Endothelial cell of umbilical vein (primary cell): Measurements from ENCODE around the gene ASB6. TPM values are rescaled to one million over a fixed set of nuclear protein-coding genes. Genes with fewer than 3 reads are reported as not detected.

Source experiments
- BruUV-seq: library from RNA; stranded (reverse); fragments of 400-500 nt; replicated peaks from 2 replicates; lab custom pipeline; 2021; lab: Mats Ljungman, UMichigan
- CTCF ChIA-PET: fragments of 300-600, 350-600 bp; sonication (Branson Sonifier 250); formaldehyde crosslinking; loops from one replicate; lab custom pipeline; 2021; ENCODE audit warnings: antibody characterized with exemption, inconsistent platforms; lab: Charles Lee
- POLR2A ChIA-PET: fragments of 300-600, 350-600 bp; sonication (Branson Sonifier 250); formaldehyde crosslinking; loops from one replicate; lab custom pipeline; 2021; ENCODE audit warnings: antibody characterized with exemption, inconsistent platforms; lab: Charles Lee
- DNase-seq: peaks from one replicate; pipeline ENCODE4 v3.0.0-alpha.2; 2011; ENCODE audit warnings: low read depth, low spot score
- FAIRE-seq: peaks from 2 replicates; lab custom pipeline; 2011; peaks lifted over from hg19 to GRCh38; lab: Jason Lieb, UNC
- H2AFZ ChIP-seq: 2 replicates; pipeline ENCODE4 v1.6.0; 2012; ENCODE audit warnings: low read depth, low read length, control low read depth, inconsistent platforms
- H3K27ac ChIP-seq: 2 replicates; pipeline ENCODE4 v1.5.1; 2011; ENCODE audit warnings: low read depth, mild to moderate bottlenecking, control low read depth, low read length, moderate library complexity; ENCODE audit not compliant: insufficient read depth
- H3K27me3 ChIP-seq, 2 experiments: 2 replicates each; pipeline versions ENCODE4 v1.6.0 to v1.6.1; 2011; ENCODE audit warnings: low read length in 2 of 2, mixed read lengths in 1 of 2; ENCODE audit not compliant: control insufficient read depth in 2 of 2, insufficient read depth in 2 of 2
- H3K36me3 ChIP-seq, 2 experiments: 2 replicates in 1 of 2; 3 replicates in 1 of 2; pipeline ENCODE4 v1.5.1; 2011; ENCODE audit warnings: low read length in 2 of 2, mild to moderate bottlenecking in 1 of 2, moderate library complexity in 1 of 2; ENCODE audit not compliant: control insufficient read depth in 2 of 2, insufficient read depth in 2 of 2; ENCODE audit errors: extremely low read depth in 1 of 2
- H3K4me1 ChIP-seq: 3 replicates; pipeline ENCODE4 v1.5.1; 2011; ENCODE audit warnings: mild to moderate bottlenecking, low read length; ENCODE audit not compliant: control insufficient read depth, insufficient read depth; ENCODE audit errors: extremely low read depth
- H3K4me2 ChIP-seq: 2 replicates; pipeline ENCODE4 v1.6.1; 2011; ENCODE audit warnings: low read length, control low read depth, mixed read lengths; ENCODE audit not compliant: insufficient read depth
- H3K4me3 ChIP-seq, 3 experiments: fragments of 200-600 bp in 1 of 3; sonication (generic), shearing (Covaris generic) in 1 of 3; replicated peaks in 1 of 3; 2 replicates each; pipeline ENCODE4 v1.5.1; 2011 to 2016; ENCODE audit warnings: control low read depth in 3 of 3, low read length in 3 of 3, mild to moderate bottlenecking in 2 of 3, inconsistent platforms in 1 of 3, low read depth in 1 of 3, moderate library complexity in 1 of 3; ENCODE audit not compliant: insufficient read depth in 1 of 3
- H3K79me2 ChIP-seq: 2 replicates; pipeline ENCODE4 v1.6.0; 2012; ENCODE audit warnings: low read length, inconsistent platforms; ENCODE audit not compliant: control insufficient read depth, insufficient read depth
- H3K9ac ChIP-seq: replicated peaks from 2 replicates; pipeline ENCODE3; 2011; ENCODE audit warnings: low read length, control low read depth; ENCODE audit not compliant: insufficient read depth; ENCODE audit errors: extremely low read depth
- H3K9me1 ChIP-seq: replicated peaks from 3 replicates; pipeline ENCODE4 v1.6.0; 2011; ENCODE audit warnings: mild to moderate bottlenecking, low read length; ENCODE audit not compliant: control insufficient read depth, insufficient read depth; ENCODE audit errors: extremely low read depth
- H3K9me3 ChIP-seq: replicated peaks from 2 replicates; pipeline ENCODE4 v1.5.1; 2012; ENCODE audit warnings: low read length, inconsistent platforms; ENCODE audit not compliant: control insufficient read depth, insufficient read depth
- H4K20me1 ChIP-seq: replicated peaks from 2 replicates; pipeline ENCODE3; 2011; ENCODE audit warnings: mild to moderate bottlenecking, low read length; ENCODE audit not compliant: control insufficient read depth, insufficient read depth; ENCODE audit errors: extremely low read depth
- CTCF ChIP-seq, 2 donors: IDR thresholded peaks; 1 replicate in 1 of 2; 2 replicates in 1 of 2; pipeline ENCODE4 v1.5.1; 2011; ENCODE audit warnings: low read length in 2 of 2, mild to moderate bottlenecking in 2 of 2, moderate library complexity in 2 of 2, control low read depth in 1 of 2, inconsistent platforms in 1 of 2, low read depth in 1 of 2; ENCODE audit not compliant: insufficient read depth in 1 of 2; ENCODE audit errors: extremely low read depth in 1 of 2
- EZH2 ChIP-seq: IDR thresholded peaks from 2 replicates; pipeline ENCODE4 v1.6.1; 2012; ENCODE audit warnings: borderline replicate concordance, low read depth, mild to moderate bottlenecking, moderate library complexity, low read length, inconsistent platforms; ENCODE audit not compliant: severe bottlenecking
- FOS ChIP-seq: IDR thresholded peaks from 2 replicates; pipeline ENCODE4 v1.6.1; 2011; ENCODE audit warnings: mild to moderate bottlenecking, low read length, moderate library complexity, borderline replicate concordance; ENCODE audit not compliant: insufficient read depth
- GATA2 ChIP-seq: IDR thresholded peaks from 2 replicates; pipeline ENCODE4 v1.7.0; 2011; ENCODE audit warnings: low read depth, mild to moderate bottlenecking, moderate library complexity, mixed read lengths, low read length; ENCODE audit not compliant: insufficient read length, insufficient read depth
- JUN ChIP-seq: IDR thresholded peaks from 2 replicates; pipeline ENCODE4 v1.6.1; 2011; ENCODE audit warnings: borderline replicate concordance, low read depth; ENCODE audit not compliant: insufficient read length, insufficient read depth
- MYC ChIP-seq: IDR thresholded peaks from one replicate; pipeline ENCODE4 v1.6.1; 2011; ENCODE audit warnings: mild to moderate bottlenecking, low read depth, low read length
- POLR2AphosphoS5 ChIP-seq: IDR thresholded peaks from 2 replicates; pipeline ENCODE4 v1.6.1; 2012; ENCODE audit warnings: low read depth, mild to moderate bottlenecking, control low read depth, low read length, moderate library complexity; ENCODE audit not compliant: insufficient read depth
- dilution Hi-C: fragments of 300-500 bp; cut with MboI; formaldehyde crosslinking; loops from one replicate; pipeline ENCODE4 v1.15.0; 2019; ENCODE audit warnings: low sequenced_read_pairs; ENCODE audit not compliant: extremely low pct_ligation_motif_present
- intact Hi-C: fragments of 100-400 bp; cut with micrococcal nuclease; formaldehyde crosslinking; loops from one replicate; pipeline ENCODE4 v1.10.0; 2022
- polyA plus RNA-seq, 4 experiments: library from polyadenylated mRNA; depleted of rRNA in 3 of 4; stranded (reverse) in 3 of 4; unstranded in 1 of 4; fragments of >200 nt; gene quantifications; 2 replicates each; pipeline versions ENCODE4 v1.2.1 to v1.2.3, GENCODE V29; 2011 to 2012; ENCODE audit warnings: missing spikeins in 1 of 4
- total RNA-seq: library from RNA; stranded (reverse); gene quantifications from 2 replicates; pipeline ENCODE4 v1.2.3, GENCODE V29; 2021

Gene ASB6
- total and polyA plus RNA-seq, 2 donors (not counting 3 experiments of a cell fraction or from before 2014, with no cell fraction given): 20.3 to 23.8 TPM

- no peaks in the 10 kb centered on the region for H3K9me3 ChIP-seq
- DNase-seq: no peak
- no peak for FAIRE-seq
- no TSS peak for BruUV-seq
- no peak overlapping the region for H3K4me2 ChIP-seq
- ChIA-PET POLR2A (no interaction called here), CTCF (interaction anchor here (0.8 to 7.0 kb wide), 18 partner anchors 9 to 482 kb away, joined by 3 to 100 read pairs (median 4); partner anchors contain the start of genes C9orf50, IER5L and NTMT1)
- H3K9ac ChIP-seq: no peak overlapping the region
- dilution Hi-C loops (no loop called here), intact Hi-C loops (loop anchor here (1.0 to 10.0 kb wide), 5 partner anchors 13 to 607 kb away; no protein-coding TSS in a partner anchor)
- peaks cover 14% of the 10 kb centered on the region for H3K4me1 ChIP-seq
- no peak overlapping the region for H2AFZ ChIP-seq
- no peaks in the 10 kb centered on the region for H3K79me2 ChIP-seq
- H3K27me3 ChIP-seq: peaks cover 0 to 5% of the 10 kb centered on the region in 2 experiments
- no peak overlapping the region for H3K4me3 ChIP-seq
- no peaks in the 10 kb centered on the region for H4K20me1 ChIP-seq
- H3K9me1 ChIP-seq: no peaks in the 10 kb centered on the region
- H3K27ac ChIP-seq: no peak overlapping the region
- TF ChIP-seq FOS (no peak), JUN (no peak), MYC (no peak)
- no peaks in the 10 kb centered on the region for H3K36me3 ChIP-seq
These were observed 30.6 kb downstream of the ASB6 start for GRCh38 chr9:129611307-129611800.

GRCh38 chr9:129610473-129611306, 31.3 kb downstream of the ASB6 start:
- Histone ChIP-seq H3K79me2 (no peaks in the 10 kb centered on the region), H4K20me1 (no peaks in the 10 kb centered on the region), H3K27me3 (peaks cover 0 to 5% of the 10 kb centered on the region in 2 experiments), H3K4me3 (peak overlapping the region; percentile 24 to 56 (median 46)), H3K9ac (peak overlapping the region; percentile 39), H3K4me1 (peaks cover 14% of the 10 kb centered on the region), H2AFZ (peak overlapping the region; percentile 71), H3K36me3 (no peaks in the 10 kb centered on the region), H3K9me3 (no peaks in the 10 kb centered on the region), H3K4me2 (peak overlapping the region; percentile 69), H3K27ac (peak overlapping the region; percentile 16), H3K9me1 (no peaks in the 10 kb centered on the region)
- no TSS peak for BruUV-seq
- intact Hi-C loops (loop anchor here (1.0 to 10.0 kb wide), 8 partner anchors 14 to 606 kb away; no protein-coding TSS in a partner anchor), dilution Hi-C loops (no loop called here)
- ChIA-PET POLR2A (no interaction called here), CTCF (interaction anchor here (0.8 to 7.0 kb wide), 18 partner anchors 10 to 481 kb away, joined by 3 to 100 read pairs (median 4); partner anchors contain the start of genes C9orf50, IER5L and NTMT1)
- peak; percentile 64 for DNase-seq
- no peak for TF ChIP-seq MYC
- TF ChIP-seq EZH2: peak; percentile 7
- no peak for TF ChIP-seq FOS
- no peak for TF ChIP-seq GATA2
- TF ChIP-seq CTCF (IDR thresholded peaks at IDR 0.05; ENCODE audit: extremely low read depth in 1 of 2, insufficient read depth in 1 of 2, low read depth in 1 of 2, low read length in 2 of 2): peak; percentile 86 to 96
- TF ChIP-seq POLR2AphosphoS5: peak; percentile 71
- no peak for TF ChIP-seq JUN
- FAIRE-seq: peak; percentile 76
